Urinary bladder (tissue), 4 donors: ENCODE data around the gene FOXP1. TPM values are rescaled to one million over a fixed set of nuclear protein-coding genes. Genes with fewer than 3 reads are reported as not detected.

ENCODE experiments used
- DNase-seq: peaks from one replicate; pipeline ENCODE4 v3.0.0-alpha.2; 2015; ENCODE audit errors: extremely low spot score
- H3K27ac ChIP-seq: one replicate; pipeline ENCODE4 v1.5.1; 2013; ENCODE audit warnings: low read depth, mild to moderate bottlenecking, moderate library complexity
- H3K36me3 ChIP-seq: one replicate; pipeline ENCODE4 v1.6.1; 2013; ENCODE audit warnings: mild to moderate bottlenecking, moderate library complexity; ENCODE audit not compliant: insufficient read depth
- H3K4me1 ChIP-seq: one replicate; pipeline ENCODE4 v1.6.1; 2013; ENCODE audit warnings: mild to moderate bottlenecking, moderate library complexity; ENCODE audit not compliant: insufficient read depth
- H3K4me3 ChIP-seq: one replicate; pipeline ENCODE4 v1.5.1; 2013; ENCODE audit warnings: low read depth, low read length
- WGBS: extraction: QIAGEN DNeasy Blood & Tissue Kit; methylation state at CpG from one replicate; pipeline ENCODE4 v1.1.7; 2013; 5-methylcytosine and 5-hydroxymethylcytosine counted together
- polyA plus RNA-seq: library from polyadenylated mRNA; stranded (reverse); fragments of 200-250 nt; gene quantifications from one replicate; pipeline ENCODE4 v1.2.3, GENCODE V29; 2013
- total RNA-seq: library from RNA; depleted of rRNA; stranded (reverse); fragments of >200 nt; gene quantifications from one replicate; pipeline ENCODE4 v1.2.3, GENCODE V29; 2014
- donor health status: healthy with polysubstance abuse.
- donor health status: healthy.

The FOXP1 gene
- total and polyA plus RNA-seq, 2 donors = 27.4 to 176 TPM

GRCh38 chr3:71121429-71122167 lies 461.9 kb downstream of the FOXP1 start:
- H3K4me1 ChIP-seq = no peaks in the 10 kb centered on the region
- no peak overlapping the region for H3K27ac ChIP-seq
- no peaks in the 10 kb centered on the region for H3K36me3 ChIP-seq
- 65% methylated on average over 3 of the region's 3 CpGs for WGBS
- H3K4me3 ChIP-seq = no peak overlapping the region
- no peak for DNase-seq

- Histone ChIP-seq H3K36me3 (no peaks in the 10 kb centered on the region), H3K4me1 (no peaks in the 10 kb centered on the region), H3K4me3 (no peak overlapping the region), H3K27ac (no peak overlapping the region)
- DNase-seq = no peak
Measured at GRCh38 chr3:71120012-71120411, 463.5 kb downstream of the FOXP1 start.

- H3K27ac ChIP-seq = no peak overlapping the region
- 56% methylated on average over 2 of the region's 2 CpGs for WGBS
- no peak overlapping the region for H3K4me3 ChIP-seq
- DNase-seq = no peak
- no peaks in the 10 kb centered on the region for H3K4me1 ChIP-seq
- H3K36me3 ChIP-seq = no peaks in the 10 kb centered on the region
Measured at GRCh38 chr3:71119171-71119570, 464.4 kb downstream of the FOXP1 start.

- no peak for DNase-seq
- Histone ChIP-seq H3K27ac (no peak overlapping the region), H3K36me3 (no peaks in the 10 kb centered on the region), H3K4me1 (no peaks in the 10 kb centered on the region), H3K4me3 (no peak overlapping the region)
- WGBS = 59% methylated on average over 4 of the region's 4 CpGs
Measured at GRCh38 chr3:71118436-71118835, 465.1 kb downstream of the FOXP1 start.

GRCh38 chr3:71117572-71118247 lies 465.8 kb downstream of the FOXP1 start:
- Histone ChIP-seq H3K36me3 (no peaks in the 10 kb centered on the region), H3K27ac (no peak overlapping the region), H3K4me3 (no peak overlapping the region), H3K4me1 (no peaks in the 10 kb centered on the region)
- no peak for DNase-seq
- WGBS = 73% methylated on average over 7 of the region's 7 CpGs

- H3K4me1 ChIP-seq = no peaks in the 10 kb centered on the region
- DNase-seq = no peak
- H3K27ac ChIP-seq = no peak overlapping the region
- H3K36me3 ChIP-seq = peaks cover 3% of the 10 kb centered on the region
- 65% methylated on average over 8 of the region's 8 CpGs for WGBS
- no peak overlapping the region for H3K4me3 ChIP-seq
Measured at GRCh38 chr3:71114610-71115009, 468.9 kb downstream of the FOXP1 start.

- WGBS = 21% methylated on average over 6 of the region's 6 CpGs
- DNase-seq = no peak
- Histone ChIP-seq H3K36me3 (peaks cover 3% of the 10 kb centered on the region), H3K27ac (peak overlapping the region; percentile 29), H3K4me1 (no peaks in the 10 kb centered on the region), H3K4me3 (no peak overlapping the region)
Measured at GRCh38 chr3:71112576-71112975, 471.0 kb downstream of the FOXP1 start.

GRCh38 chr3:71111784-71112440 lies 471.6 kb downstream of the FOXP1 start:
- 71% methylated on average over 6 of the region's 6 CpGs for WGBS
- Histone ChIP-seq H3K4me3 (no peak overlapping the region), H3K4me1 (no peaks in the 10 kb centered on the region)

GRCh38 chr3:71110385-71111222 lies 472.9 kb downstream of the FOXP1 start:
- DNase-seq = no peak
- H3K4me1 ChIP-seq = no peaks in the 10 kb centered on the region
- H3K4me3 ChIP-seq = no peak overlapping the region
- H3K27ac ChIP-seq = no peak overlapping the region
- WGBS = 86% methylated on average over 8 of the region's 8 CpGs
- peaks cover 3% of the 10 kb centered on the region for H3K36me3 ChIP-seq

More at GRCh38 chr3:71111784-71112440, 471.6 kb downstream of the FOXP1 start:
- H3K36me3 ChIP-seq = peaks cover 3% of the 10 kb centered on the region
- no peak overlapping the region for H3K27ac ChIP-seq
- DNase-seq = no peak

- Histone ChIP-seq H3K4me1 (no peaks in the 10 kb centered on the region), H3K36me3 (peaks cover 3% of the 10 kb centered on the region), H3K4me3 (no peak overlapping the region), H3K27ac (no peak overlapping the region)
- WGBS = 44% methylated on average over 3 of the region's 3 CpGs
- DNase-seq = no peak
Measured at GRCh38 chr3:71109977-71110285, 473.6 kb downstream of the FOXP1 start.

GRCh38 chr3:71109241-71109976 lies 474.1 kb downstream of the FOXP1 start:
- WGBS = 44% methylated on average over 8 of the region's 8 CpGs
- Histone ChIP-seq H3K27ac (no peak overlapping the region), H3K36me3 (peaks cover 3% of the 10 kb centered on the region), H3K4me1 (no peaks in the 10 kb centered on the region), H3K4me3 (no peak overlapping the region)
- no peak for DNase-seq

GRCh38 chr3:71107926-71108325 lies 475.6 kb downstream of the FOXP1 start:
- H3K4me3 ChIP-seq = no peak overlapping the region

GRCh38 chr3:71104976-71105375 lies 478.6 kb downstream of the FOXP1 start:
- 85% methylated on average over 6 of the region's 6 CpGs for WGBS
- no peaks in the 10 kb centered on the region for H3K36me3 ChIP-seq
- H3K27ac ChIP-seq = no peak overlapping the region
- no peak overlapping the region for H3K4me3 ChIP-seq
- no peak for DNase-seq
- peaks cover 3% of the 10 kb centered on the region for H3K4me1 ChIP-seq

More at GRCh38 chr3:71107926-71108325, 475.6 kb downstream of the FOXP1 start:
- no peaks in the 10 kb centered on the region for H3K4me1 ChIP-seq
- peaks cover 3% of the 10 kb centered on the region for H3K36me3 ChIP-seq
- no peak overlapping the region for H3K27ac ChIP-seq
- no peak for DNase-seq
- WGBS = 39% methylated on average over 3 of the region's 3 CpGs
